GM10847 (cell line): Measurements from ENCODE around the gene FOXJ1.

ENCODE experiments used
- POLR2A ChIP-seq: IDR thresholded peaks from 2 replicates; pipeline ENCODE4 v1.6.1; 2011; ENCODE audit not compliant: insufficient read length; ENCODE audit errors: extremely low read depth

The FOXJ1 gene

DNA sequence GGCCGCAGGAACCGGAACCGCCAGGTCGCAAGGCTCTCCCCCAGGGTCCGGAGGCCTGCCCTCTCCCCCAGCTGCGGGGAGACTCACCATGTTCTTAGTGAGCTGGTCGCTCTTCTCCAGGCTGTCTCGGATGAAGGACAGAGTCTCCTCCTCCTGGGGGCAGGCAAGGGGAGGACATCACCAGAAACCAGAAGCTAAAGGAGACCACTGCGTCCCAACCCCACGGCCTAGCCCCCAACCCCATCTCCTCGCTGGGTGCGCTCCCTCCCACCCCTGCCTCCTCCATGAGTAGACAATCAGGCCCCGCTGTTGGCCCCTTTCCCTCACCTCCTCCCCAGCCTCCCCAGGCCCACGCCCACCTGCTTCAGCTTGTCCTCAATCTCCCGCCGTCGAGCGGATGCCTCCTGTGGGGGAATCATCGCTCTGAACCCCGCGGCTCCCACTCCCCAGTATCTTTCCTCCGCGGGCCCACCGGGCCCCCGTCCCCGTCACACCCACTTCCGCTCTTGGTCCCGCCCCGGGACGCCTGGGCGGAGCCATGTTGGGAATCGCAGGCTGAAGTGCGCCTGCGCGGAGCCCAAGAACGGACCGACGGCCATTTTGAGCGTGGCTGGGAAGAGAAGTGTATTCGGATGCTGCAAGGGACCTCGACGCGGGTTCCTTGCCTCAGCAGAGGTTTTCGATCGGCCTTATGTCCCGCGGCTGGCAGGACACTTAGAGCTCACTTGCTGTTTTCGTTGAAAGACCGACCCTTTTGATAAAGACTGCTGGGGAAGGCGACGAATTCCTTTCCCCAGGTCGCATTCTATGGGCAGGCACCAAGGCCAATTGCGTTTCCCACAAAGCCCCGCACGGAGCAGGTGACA, 37.5 kb downstream of the FOXJ1 start, which contains the start of gene EXOC7:
EXOC7 (minus strand) TSS at position 514 of the 866 bp plus-strand sequence; CDS start at position 419, 95 bp downstream.
- TF ChIP-seq POLR2A = peak; percentile 58

DNA sequence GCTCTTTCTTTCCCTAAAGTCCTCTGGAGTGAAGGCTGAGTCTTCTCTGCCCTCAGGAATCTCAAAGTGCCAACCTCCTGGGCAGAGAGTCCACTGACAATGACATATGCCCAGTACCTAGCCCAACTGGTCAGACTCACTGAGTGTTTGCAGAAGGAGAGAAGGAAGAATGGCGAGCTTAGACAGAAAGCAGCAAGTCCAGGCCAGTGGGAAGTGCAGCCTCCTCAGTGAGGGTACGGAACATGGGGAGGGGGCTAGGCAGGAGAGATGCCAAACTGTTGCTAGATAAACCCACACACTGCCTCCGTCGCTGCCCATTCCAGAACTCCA, 38.1 kb downstream of the FOXJ1 start:
- TF ChIP-seq POLR2A = no peak

DNA sequence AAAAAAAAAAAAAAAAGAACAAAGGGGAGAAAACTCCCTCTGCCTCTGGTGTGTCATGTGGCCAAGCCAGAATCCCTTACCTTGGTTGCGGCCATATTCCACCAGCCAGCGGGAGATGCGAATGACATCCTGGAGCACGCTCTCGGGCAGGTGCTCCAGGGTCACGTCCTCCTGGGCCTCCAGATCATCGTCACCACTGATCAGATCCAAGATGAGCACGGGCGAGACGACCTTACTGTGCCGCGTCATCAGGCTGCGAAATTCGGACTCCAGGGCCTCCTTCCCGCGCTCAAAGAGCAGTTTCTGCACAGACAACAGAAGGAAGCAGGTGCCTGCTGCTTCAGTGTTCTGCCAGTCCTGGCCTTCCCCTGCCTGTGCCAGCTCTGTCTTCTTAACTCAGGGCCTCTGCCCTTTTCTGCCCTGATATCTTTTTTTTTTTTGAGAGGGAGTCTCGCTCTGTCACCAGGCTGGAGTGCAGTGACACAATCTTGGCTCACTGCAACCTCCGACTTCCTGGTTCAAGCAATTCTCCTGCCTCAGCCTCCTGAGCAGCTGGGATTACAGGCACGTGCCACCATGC, 43.2 kb downstream of the FOXJ1 start:
- TF ChIP-seq POLR2A = no peak

DNA sequence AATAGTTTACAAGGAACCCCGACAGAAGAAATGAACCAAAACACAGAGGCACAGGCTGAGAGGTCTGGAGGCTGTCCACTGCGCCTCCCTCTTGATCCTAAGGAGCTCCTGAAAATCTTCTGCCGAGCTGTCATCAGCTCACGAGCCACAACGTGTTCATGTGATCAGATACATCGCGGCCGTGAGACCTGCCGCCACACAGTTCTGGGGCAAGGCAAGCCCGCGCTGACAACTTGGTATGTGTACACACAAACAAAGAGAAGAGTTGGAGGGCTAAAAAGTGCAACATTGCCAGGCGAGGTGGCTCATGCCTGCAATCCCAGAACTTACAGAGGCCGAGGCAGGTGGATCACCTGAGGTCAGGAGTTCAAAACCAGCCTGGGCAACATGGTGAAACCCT, 45.1 kb downstream of the FOXJ1 start:
- TF ChIP-seq POLR2A = no peak

DNA sequence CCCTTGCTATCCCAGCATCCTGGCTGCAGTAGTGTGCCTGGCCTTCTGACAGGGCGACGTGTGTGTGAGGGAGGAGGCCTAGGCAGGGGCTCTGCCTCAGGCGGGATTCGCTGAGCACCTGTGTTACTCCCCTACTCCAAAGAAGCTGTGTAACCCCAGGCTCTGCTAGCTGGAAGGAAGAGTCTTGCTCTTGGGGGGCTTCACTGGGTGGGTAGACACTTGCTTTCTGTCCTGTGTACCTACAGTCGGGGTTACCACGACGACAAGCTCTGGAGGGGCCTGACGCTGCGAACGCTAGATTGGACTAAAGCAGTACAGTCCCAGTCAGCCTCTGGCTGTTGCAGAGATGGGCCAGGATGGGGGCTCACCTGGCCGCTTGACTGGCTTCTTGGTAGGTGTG, 47.0 kb downstream of the FOXJ1 start:
- TF ChIP-seq POLR2A = no peak

DNA sequence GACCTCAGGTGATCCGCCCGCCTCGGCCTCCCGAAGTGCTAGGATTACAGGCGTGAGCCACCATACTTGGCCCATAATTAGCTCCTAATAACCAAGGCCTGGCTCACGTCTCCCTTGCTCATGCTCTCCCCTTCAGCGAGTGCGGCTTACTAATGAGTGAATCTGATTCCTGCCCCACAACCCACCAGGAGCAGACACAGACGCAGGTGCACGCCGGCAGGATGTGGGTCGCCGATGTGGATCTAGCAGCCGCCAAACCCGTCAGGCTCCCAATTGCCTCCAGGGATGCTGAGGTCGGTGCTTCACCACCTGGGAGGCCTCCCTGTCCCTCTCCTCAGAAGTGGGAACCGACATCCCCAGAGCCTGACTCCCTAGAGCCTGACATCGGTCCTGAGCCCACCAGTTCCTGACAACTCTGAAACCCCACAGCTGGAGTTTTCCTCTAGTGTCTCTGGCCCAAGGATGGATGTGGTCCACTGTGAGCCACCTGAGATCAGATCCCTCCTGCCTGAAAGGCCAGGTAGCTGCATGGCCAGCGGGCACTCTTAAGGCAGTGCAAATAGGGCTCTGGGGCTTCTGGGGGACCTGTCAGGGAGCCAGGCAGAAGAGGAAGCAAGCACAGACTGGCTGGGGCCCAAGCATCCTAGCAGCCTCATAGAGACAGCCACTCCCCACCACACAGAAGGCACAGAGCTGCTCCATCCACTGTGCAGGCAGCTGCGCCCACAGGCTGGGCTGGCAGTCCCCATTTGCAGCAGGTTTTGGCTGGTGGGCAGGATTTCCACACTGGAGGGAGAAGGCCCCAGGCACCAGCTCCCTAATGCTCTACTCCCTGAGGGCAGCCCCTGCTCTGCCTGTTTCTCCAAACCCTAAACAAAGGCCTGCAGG, 48.3 kb downstream of the FOXJ1 start:
- TF ChIP-seq POLR2A = no peak

DNA sequence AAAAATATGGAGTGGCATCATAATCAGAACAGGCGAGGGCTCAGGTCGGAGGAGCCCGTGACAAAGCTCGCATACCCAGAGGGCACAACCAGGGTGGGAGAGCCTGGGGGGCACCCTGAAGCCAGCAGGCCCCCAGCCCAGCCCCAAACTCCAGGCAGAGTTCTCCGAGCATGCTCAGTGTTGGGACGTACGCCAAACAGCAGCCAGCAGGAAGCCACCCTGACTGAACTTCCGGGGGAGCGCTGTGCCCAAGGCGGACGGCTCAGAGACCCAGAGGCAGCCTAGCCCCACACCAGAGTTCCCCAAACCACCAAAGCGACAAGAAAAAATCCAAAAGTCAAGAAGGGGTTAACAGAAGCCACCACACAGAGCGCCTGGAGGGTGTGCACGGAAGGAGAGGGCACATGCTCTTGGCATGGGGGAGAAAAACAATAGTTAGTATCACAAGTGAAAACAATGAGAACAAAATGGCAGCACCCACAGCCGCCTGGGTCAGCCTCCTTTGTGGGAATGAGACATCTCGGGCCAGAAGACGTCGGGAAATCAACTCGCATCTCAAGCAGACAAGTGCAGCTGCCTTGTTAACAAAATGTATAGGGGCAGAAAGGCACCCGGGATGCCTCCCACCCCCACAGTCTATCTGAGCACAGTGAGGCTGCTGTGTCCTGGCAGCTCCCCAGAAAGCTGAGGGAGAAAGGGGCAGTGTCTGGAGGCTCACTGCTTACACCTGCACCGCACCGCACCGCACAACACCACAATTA, 49.3 kb downstream of the FOXJ1 start:
- TF ChIP-seq POLR2A = no peak

DNA sequence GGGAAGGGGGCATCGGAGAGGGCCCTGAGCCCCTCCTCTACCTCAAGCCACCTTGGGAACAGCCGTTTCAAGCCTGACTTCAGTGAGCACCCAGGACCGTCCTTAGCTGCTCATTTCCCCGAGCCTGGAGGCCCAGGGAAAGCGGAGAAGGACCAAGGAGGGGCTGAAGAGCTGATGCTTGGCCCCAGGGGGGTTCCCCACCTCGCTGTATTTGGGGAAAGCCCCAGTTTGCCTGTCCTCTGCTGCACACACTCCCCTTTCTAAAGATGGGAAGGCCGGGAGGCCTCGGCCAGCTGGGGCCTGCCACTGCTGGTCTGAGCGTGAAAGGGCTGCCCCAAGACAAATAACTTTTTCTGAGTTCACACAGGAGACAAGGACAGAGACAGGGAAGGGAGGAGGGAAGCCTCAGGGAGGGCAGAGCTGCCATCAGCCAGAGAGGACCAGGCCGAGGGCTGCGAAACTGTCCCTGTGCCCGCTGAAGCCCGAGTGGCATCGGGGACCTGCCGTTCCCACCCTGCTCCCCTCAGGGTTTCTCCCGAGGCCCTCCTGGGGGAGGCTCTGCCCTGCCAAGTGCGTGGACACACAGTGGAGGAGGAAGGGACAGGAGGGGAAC, 50.4 kb downstream of the FOXJ1 start:
- TF ChIP-seq POLR2A = no peak

DNA sequence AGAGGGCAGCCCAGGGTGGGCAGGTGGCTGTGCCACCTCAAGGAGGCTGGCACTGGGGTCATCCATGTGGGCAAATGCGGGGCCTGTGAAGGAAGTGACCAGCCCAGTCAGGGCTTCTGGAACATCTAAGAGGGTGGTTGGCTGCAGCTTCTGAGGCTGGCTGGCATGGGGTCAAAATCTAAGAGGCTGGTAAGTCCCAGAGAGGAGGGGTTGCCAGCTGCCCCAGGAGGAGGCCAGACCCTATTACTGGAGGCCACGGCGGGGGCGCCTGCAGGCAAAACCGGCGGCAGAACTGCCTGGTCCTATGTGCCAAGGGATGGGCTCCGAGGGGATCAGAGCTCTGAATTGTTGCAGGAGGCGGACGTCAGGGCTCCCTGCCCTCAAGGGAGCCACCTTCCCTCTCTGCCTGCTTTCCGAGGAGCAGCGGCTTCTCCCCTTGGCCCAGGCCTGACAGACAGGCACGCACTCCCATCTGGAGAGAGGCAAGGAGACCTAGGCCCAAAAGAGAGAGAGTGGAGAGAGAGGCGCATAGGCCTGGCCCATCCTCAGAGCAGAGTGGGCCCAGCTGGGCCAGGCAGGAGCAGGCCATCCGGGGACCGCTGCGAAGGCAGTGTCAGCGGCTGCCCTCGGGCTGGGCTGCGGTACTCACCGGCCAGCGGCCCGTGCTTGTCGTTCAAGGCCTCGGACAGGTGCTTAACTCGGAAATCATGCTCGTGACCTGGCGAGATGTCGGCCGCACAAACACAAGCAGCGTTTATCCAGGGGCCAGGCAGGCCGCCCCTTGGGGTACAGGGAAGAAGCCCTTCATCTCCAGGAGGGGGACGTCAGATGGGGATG, 51.1 kb downstream of the FOXJ1 start:
- TF ChIP-seq POLR2A = no peak

DNA sequence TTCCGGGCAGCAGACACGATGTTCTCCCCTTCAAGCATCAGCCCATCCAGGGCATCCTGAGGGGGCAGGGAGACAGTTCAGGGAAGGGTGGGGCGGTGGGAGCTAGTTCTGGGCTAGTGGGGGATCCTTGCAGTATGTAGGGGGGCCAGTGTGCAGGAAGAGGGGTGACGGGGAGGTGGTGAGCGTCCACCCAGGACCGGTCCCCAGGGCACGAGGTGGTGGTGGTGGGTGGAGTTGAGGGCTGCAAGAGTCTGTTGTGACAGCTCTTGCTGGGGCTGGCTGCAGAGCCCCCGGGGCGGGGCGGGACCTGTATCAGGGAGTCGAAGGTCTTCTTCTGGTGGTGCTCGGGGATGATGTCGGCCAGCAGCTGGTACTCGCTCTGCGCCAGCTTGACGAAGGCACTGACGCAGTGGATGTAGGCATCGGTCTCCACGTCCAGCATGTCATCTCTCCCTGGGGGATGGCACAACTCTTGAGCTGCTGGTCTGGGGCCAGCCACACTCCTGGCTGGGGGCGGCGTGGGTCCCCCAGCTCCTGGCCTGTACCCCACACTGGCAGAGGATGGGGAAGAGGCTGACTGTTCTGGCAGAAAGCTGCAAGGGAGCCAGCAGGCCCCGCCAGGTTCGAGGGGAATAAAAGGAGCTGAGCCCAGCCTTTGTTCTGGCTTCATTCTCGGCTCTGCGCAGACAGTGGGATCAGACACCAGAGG, 52.0 kb downstream of the FOXJ1 start:
- no peak for TF ChIP-seq POLR2A

DNA sequence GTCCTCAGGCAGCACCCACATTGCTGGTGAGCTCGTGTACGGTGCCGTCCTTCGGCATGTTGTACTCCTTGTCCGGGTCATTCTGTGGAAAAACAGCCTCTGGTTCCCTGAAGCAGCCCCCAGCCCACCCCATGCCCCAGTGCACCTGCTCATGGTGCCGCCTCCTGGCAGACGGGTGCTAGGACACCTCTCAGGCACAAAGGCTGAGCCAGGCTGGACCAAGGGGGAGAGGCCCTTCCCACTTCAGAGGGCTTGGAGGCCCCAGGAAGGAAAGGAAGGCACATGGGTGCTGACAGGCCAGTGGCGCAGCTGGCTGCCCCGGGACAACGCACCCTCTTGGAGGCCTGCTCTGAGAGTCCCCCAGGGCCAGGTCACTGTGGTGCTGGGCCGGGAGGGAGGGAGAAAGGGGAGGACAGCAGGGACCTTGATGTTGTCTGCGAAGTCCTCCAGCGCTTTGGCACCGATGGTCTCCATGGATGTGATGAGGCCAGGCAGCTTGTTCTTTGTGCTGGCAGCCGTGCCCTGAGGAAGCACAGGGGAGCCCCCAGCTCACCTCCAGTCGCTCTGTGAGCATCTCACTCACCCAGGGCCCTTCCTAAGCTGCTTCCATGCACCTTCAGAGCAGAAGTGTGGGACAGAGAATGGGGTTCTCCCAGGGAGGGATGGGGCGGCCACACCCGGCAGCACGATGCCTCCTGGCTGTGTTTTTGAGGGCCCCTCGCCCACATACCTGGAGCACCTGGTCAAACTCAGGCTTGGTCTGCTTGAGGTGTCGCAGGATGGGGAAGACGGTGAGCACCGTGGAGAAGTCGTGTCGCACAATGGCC, 52.8 kb downstream of the FOXJ1 start:
- no peak for TF ChIP-seq POLR2A

DNA sequence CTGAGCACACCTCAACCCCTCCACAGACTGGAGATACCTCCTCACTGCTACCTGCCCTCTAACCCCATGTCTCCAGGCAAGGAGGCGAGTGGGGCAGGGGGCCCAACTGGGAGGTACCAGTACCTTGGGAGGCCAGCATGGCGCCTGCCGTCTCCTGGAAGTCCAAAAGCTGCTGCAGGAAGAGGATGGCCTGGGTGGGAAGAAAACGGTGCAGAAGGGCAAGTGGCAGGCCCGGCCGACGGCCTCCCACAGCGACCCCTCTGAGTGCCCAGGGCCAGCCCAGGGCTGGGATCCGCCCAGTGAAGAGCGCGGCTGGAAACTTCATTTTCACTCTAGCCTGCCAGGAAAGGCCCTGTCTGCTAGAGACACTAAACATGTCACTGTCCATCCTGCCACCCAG, 53.5 kb downstream of the FOXJ1 start:
- TF ChIP-seq POLR2A = no peak

DNA sequence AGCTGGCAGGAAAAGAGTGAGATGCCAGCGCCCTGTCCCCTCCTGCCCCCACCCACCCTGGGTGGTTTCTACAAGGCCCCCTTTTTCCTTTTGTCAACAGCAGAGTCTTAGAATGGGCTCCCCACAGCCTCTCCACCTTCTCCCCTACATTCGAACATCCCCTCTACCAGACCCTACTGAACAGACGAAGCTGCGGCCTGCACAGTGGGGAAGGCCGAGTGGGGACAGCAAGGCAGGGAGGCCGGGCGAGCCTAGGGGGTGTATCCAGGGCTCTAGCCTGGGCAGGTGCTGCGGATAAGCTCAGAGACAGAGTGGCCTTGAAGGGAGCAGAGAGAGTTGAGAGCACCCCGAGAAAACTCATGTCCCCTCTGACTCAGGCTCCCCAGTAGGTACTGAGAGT, 54.7 kb downstream of the FOXJ1 start:
- no peak for TF ChIP-seq POLR2A
